Coronary artery (tissue), 2 donors: ENCODE measurements around the gene ZBTB20.

Source experiments
- DNase-seq: peaks from one replicate; pipeline ENCODE4 v3.0.0-alpha.2; 2017; ENCODE audit warnings: low spot score
- H3K27ac ChIP-seq, 2 donors: fragments of 200-600 bp; sonication (generic); one replicate each; pipeline ENCODE4 v1.5.1; 2016 to 2019
- H3K4me3 ChIP-seq: fragments of 200-600 bp; sonication (generic); 2 replicates; pipeline ENCODE4 v1.5.1; 2016; ENCODE audit warnings: mild to moderate bottlenecking, moderate library complexity
- TF ChIP-seq, protein P1 (sequence below): fragments of 200-600 bp; sonication (generic); IDR thresholded peaks from one replicate; pipeline ENCODE4 v1.5.1; 2019; ENCODE audit warnings: antibody characterized with exemption

ZBTB20 gene

DNA sequence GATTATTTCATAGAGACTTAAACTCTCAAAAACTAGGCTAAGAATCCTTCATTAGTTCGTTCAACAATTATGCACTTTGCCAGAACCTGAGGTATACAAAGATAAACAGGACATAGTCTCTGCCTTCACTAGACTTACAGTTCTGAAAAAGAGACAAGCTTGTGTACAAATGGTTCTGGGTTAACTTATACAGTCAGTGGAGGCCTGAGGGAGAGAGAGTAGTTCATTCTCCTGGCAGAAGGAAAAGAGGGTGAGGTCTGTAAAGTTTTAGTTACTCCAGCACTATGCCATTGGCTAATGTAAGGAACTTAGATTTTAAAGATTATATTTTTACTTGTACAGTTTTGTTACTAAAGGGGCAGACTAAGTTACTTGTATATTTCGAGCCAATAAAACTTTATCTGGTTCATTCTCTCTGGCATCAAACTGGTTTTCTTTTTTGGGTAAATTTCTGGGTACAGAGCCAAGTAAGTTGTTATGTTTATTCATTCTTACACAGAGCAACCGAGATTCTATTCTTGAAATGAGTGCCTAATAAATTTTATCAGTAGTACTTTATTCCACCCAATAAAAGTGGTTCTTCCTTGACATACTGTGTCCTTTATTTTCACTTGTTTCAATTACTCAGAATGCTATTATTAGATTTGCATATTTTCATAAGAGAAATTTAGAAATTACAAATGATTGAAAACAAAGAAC lies 574.6 kb downstream of the ZBTB20 start:
- no peak overlapping the region for H3K4me3 ChIP-seq
- TF ChIP-seq, protein P1, sequence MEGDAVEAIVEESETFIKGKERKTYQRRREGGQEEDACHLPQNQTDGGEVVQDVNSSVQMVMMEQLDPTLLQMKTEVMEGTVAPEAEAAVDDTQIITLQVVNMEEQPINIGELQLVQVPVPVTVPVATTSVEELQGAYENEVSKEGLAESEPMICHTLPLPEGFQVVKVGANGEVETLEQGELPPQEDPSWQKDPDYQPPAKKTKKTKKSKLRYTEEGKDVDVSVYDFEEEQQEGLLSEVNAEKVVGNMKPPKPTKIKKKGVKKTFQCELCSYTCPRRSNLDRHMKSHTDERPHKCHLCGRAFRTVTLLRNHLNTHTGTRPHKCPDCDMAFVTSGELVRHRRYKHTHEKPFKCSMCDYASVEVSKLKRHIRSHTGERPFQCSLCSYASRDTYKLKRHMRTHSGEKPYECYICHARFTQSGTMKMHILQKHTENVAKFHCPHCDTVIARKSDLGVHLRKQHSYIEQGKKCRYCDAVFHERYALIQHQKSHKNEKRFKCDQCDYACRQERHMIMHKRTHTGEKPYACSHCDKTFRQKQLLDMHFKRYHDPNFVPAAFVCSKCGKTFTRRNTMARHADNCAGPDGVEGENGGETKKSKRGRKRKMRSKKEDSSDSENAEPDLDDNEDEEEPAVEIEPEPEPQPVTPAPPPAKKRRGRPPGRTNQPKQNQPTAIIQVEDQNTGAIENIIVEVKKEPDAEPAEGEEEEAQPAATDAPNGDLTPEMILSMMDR: no peak
- H3K27ac ChIP-seq: no peak overlapping the region
- DNase-seq: no peak

DNA sequence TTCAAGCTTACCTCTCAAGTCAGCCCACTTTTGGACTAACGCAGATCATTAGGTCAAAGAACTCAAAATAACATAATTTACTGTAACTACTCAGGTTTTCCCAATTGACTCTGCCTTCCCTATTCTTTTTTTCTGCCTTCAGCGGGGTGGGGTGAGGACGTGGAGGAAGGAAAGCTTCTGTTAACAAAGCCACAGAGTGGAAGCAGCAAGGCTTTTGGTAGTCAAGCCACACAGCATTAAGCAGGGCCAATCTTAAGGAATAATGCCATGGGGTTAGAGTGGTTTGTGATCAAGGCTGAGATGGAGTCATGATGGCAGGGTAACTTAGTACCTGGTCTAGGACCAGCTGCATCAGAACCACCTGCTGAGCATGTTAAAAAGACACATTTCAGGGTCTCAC lies 575.7 kb downstream of the ZBTB20 start:
- DNase-seq: no peak
- Histone ChIP-seq H3K27ac (no peak overlapping the region), H3K4me3 (no peak overlapping the region)
- TF ChIP-seq, protein P1: no peak

DNA sequence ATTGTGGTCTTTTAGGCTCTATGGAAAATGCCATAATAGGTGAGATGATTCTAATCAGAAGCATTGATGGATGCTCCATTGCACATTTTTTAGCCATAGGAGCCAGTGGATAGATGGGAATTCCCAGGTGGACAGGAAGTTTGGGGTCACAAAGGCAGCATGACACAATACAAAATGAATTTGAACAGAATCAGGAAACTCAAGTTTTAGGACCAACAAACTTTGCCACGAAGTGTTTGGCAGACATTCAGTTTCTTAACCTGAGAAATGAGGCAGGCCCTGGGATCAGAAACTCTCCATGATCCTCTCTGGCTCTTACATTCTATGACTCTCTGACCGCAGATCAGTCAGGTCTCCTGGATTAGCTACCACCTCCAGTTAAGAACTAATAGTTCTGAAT lies 577.9 kb downstream of the ZBTB20 start:
- TF ChIP-seq, protein P1: no peak
- Histone ChIP-seq H3K27ac (no peak overlapping the region), H3K4me3 (no peak overlapping the region)
- no peak for DNase-seq

DNA sequence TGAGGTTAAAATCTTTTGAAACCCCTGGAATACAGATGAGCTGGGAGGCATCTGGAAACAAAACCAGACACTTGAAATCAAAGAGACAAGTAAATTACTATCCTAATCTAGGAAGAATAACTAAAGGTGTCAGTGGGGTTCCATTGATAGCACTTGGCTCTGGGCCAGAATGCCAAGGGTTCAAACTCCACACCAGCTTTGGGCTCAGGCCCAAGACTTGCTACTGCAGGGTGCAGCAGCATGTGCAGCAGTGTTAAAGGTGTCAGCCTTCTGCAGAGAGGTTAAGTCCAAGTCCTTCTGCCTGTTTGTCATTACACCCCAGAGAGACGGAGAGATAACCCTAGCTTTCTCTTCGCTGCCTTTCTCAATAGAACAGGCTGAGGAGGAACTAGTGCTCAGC lies 579.3 kb downstream of the ZBTB20 start:
- TF ChIP-seq, protein P1: no peak
- no peak for DNase-seq
- no peak overlapping the region for H3K4me3 ChIP-seq
- H3K27ac ChIP-seq: no peak overlapping the region

DNA sequence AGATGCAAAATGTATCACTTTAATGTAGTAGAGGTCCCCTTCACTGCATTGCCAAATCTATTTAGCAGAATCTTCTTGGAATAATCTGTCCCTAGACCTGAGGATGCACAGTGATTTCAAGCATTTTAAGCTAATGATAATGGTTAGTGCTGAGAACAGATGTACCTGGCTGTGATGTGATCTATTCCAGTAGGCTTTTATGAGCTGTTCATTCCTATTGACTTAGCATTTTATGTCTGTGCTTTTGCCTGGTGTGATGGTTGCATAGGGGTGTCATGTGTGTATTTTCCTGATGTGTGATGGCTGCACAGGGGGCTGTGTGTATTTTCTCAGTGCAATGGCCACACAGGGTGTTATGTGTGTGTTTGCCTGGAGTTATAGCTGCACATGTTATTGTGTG lies 580.3 kb downstream of the ZBTB20 start:
- H3K4me3 ChIP-seq: no peak overlapping the region
- TF ChIP-seq, protein P1: no peak
- H3K27ac ChIP-seq: no peak overlapping the region
- DNase-seq: no peak

DNA sequence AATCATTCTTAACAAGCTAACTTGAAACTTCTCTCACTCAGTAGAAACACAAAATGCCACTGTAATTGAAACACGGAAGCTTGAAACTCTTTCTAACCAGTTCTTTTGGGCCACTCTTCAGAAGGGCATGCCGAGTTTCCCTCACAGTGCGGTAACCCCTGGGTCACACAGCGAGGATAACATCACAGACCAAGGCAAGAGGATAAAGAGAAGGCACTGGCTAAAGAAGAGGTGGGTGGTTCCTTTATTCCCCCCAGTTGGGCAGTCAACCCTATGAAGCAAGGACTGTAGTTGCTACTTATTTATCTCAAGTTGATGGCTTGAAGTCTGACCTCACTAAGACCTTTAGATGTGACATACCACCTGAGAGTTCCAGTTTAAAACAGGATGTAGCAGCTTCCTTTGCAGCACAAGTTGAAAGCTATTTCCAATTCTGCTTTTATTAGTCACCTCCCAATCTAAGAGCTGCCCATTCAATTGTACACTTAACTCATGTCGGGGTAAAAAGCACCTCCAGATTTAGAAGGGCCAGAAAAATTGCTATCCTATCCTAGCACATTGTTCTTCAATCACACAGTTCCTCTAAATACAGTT lies 580.8 kb downstream of the ZBTB20 start:
- DNase-seq: no peak
- TF ChIP-seq, protein P1: no peak
- no peak overlapping the region for H3K27ac ChIP-seq
- H3K4me3 ChIP-seq: no peak overlapping the region

DNA sequence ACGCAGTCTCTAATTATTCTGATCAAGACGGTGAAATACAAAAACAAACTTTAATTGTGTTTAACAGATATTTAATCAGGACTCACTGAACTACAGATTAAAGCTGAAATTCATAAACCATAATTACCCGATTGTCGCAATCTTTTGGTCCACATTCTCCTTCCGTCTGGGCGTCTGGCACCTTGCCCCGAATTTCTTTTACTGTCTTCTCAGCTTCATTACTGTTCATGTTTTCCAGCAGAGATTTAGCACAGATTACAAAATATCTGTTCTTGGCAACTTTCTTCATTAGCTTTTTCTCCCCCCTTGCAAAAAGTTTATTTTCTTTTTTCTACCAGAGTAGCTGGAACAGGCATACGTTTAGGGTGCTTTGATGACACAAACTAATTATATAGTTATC lies 581.9 kb downstream of the ZBTB20 start:
- no peak for DNase-seq
- H3K4me3 ChIP-seq: no peak overlapping the region
- TF ChIP-seq, protein P1: no peak
- H3K27ac ChIP-seq: no peak overlapping the region
